SU-DHL-6 (cell line): Measurements from ENCODE around the gene ACVR2A.

Source experiments
- EZH2phosphoT487 ChIP-seq: fragments of 200-600 bp; sonication (generic), shearing (Covaris generic); conservative IDR thresholded peaks from 2 replicates; pipeline ENCODE4 v1.6.1; 2018; ENCODE audit warnings: mild to moderate bottlenecking, antibody characterized with exemption, low read length, moderate library complexity, mixed read lengths
- TF ChIP-seq, protein P1 (sequence below): fragments of 200-600 bp; sonication (generic); IDR thresholded peaks from one replicate; pipeline ENCODE4 v1.5.1; 2017; ENCODE audit warnings: antibody characterized with exemption, mild to moderate bottlenecking, low read length, moderate library complexity; ENCODE audit not compliant: insufficient read depth, poor library complexity, severe bottlenecking

DNA sequence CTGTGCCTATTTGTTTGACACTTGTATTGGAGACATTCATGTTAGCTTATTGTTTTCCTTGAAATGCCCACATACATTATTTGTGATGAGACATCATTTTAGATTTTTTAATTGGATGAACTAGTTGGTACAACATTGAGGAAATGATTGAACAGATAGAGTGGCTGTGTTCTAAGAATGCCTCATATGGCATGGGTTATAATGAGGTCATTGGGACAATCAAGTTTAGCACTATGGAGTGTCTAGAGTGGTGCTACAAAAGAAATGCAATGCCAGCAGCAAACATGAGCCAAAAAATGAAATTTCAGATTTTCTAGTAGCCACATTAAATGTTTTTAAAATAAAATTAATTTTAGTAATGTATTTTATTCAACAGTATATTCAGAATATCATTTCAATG, 28.1 kb downstream of the ACVR2A start:
- TF ChIP-seq, protein P1, sequence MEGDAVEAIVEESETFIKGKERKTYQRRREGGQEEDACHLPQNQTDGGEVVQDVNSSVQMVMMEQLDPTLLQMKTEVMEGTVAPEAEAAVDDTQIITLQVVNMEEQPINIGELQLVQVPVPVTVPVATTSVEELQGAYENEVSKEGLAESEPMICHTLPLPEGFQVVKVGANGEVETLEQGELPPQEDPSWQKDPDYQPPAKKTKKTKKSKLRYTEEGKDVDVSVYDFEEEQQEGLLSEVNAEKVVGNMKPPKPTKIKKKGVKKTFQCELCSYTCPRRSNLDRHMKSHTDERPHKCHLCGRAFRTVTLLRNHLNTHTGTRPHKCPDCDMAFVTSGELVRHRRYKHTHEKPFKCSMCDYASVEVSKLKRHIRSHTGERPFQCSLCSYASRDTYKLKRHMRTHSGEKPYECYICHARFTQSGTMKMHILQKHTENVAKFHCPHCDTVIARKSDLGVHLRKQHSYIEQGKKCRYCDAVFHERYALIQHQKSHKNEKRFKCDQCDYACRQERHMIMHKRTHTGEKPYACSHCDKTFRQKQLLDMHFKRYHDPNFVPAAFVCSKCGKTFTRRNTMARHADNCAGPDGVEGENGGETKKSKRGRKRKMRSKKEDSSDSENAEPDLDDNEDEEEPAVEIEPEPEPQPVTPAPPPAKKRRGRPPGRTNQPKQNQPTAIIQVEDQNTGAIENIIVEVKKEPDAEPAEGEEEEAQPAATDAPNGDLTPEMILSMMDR: no peak
- TF ChIP-seq EZH2phosphoT487: no peak
